ENCODE measurements around the gene GPR137. TPM values are rescaled to one million over a fixed set of nuclear protein-coding genes. Genes with fewer than 3 reads are reported as not detected.

Gene GPR137
- total and polyA plus RNA-seq, 8 donors, result 2.9 to 58.8 (median 20.0) TPM

DNA sequence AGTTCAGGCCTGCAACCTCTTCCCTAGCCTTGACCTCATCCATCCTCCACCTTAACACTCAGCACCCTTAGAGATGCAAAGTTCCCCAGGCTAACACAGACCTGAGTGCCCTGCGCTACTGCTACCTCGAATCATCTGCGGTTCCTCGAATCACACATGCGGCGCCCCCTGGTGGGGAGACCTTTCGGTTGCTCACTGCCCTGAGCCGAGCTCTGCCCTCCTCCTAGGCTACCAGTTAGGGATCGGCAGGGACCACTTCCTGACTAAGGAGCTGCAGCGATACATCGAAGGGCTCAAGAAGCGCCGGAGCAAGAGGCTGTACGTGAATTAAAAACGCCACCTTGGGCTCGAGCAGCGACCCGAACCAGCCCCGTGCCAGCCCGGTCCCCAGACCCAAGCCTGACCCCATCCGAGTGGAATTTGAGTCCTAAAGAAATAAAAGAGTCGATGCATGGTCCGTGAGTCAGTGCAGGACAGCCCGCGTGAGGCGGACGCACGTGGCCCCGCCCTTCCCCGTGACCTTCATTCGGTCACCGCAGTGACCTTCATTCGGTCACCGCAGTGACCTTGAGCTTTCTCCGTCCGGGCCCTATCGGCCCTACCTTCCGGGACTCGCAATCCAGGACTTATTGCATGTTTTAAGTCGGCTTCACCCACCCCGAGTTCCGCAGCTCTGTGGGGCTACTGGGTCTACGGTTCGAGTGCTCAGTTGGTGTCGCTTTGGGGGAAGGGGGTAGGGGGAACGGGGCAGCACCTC, 18.8 kb downstream of the GPR137 start:
- Histone ChIP-seq H3K4me3 (peak overlapping the region; percentile 64 to 82 (median 76)), H3K27ac (peak overlapping the region; percentile 95 to 97 (median 96)), H3K27me3 (peaks cover 3 to 42% (median 13%) of the 10 kb centered on the region in 3 donors), H3K4me1 (peaks cover 44 to 54% (median 51%) of the 10 kb centered on the region in 4 donors), H3K36me3 (peaks cover 0 to 14% (median 7%) of the 10 kb centered on the region in 4 donors), H3K9me3 (no peaks in the 10 kb centered on the region)
- intact Hi-C loops (cut with DNase I; ENCODE audit: low total_unique reads), result no loop called here
- TF ChIP-seq POLR2A (IDR thresholded peaks at IDR 0.05), result no peak
- TF ChIP-seq POLR2AphosphoS5 (IDR thresholded peaks at IDR 0.05), result peak in 1 of 3 donors; percentile 76
- peak in 6 of 7 experiments; percentile 28 to 96 (median 88) for TF ChIP-seq CTCF (IDR thresholded peaks at IDR 0.05)
- peak; percentile 96 to 97 for DNase-seq
- 0 to 1% (median 0%) methylated on average over 37 to 46 of the region's 46 CpGs for WGBS, 5 donors

DNA sequence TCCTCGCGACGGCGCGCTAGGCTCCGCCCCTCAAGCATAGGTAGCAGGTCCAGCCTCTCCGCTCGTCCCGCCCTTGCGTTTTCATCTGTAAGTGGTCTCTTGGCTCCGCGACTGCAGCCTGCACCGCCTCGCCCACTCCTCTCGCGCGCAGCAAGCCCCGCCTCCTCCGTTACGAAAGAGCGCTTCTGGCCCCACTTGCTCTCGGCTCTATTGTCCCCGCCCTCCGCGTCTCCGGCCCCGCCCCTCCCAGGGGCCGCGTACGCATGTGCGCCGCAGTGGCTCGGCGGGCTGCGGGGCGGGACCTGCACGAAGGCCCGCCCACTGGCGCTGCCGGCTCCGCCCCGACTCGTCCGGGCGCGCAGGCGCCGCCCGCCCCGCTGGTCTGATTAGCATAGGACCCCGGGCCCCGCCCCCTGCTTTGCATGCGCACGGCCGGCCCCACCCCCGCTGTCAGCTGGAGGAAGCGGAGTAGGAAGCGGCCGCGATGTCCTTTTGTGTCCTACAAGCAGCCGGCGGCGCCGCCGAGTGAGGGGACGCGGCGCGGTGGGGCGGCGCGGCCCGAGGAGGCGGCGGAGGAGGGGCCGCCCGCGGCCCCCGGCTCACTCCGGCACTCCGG, 19.5 kb downstream of the GPR137 start, which contains the start of gene ESRRA:
Gene ESRRA, plus strand, starts transcription at position 450 of the 616 bp plus-strand sequence. CDS start 1,656 bp downstream, outside the sequence.
- peaks cover 0 to 14% (median 7%) of the 10 kb centered on the region in 4 donors for H3K36me3 ChIP-seq
- DNase-seq, result peak; percentile 100
- H3K4me3 ChIP-seq, result peak within 1 kb of the TSS; percentile 64 to 82 (median 76)
- WGBS, 5 donors, result 0 to 1% (median 1%) methylated on average over 21 to 81 of the region's 81 CpGs
- peak within 1 kb of the TSS; percentile 95 to 97 (median 96) for H3K27ac ChIP-seq
- peaks cover 37 to 47% (median 44%) of the 10 kb centered on the region in 4 donors for H3K4me1 ChIP-seq
- H3K9me3 ChIP-seq, result no peaks in the 10 kb centered on the region
- TF ChIP-seq EP300 (IDR thresholded peaks at IDR 0.05), result no peak
- peak; percentile 41 to 87 (median 84) for TF ChIP-seq POLR2AphosphoS5 (IDR thresholded peaks at IDR 0.05)
- peaks cover 3 to 35% (median 6%) of the 10 kb centered on the region in 3 donors for H3K27me3 ChIP-seq
- intact Hi-C loops (cut with DNase I; ENCODE audit: low total_unique reads), result no loop called here

DNA sequence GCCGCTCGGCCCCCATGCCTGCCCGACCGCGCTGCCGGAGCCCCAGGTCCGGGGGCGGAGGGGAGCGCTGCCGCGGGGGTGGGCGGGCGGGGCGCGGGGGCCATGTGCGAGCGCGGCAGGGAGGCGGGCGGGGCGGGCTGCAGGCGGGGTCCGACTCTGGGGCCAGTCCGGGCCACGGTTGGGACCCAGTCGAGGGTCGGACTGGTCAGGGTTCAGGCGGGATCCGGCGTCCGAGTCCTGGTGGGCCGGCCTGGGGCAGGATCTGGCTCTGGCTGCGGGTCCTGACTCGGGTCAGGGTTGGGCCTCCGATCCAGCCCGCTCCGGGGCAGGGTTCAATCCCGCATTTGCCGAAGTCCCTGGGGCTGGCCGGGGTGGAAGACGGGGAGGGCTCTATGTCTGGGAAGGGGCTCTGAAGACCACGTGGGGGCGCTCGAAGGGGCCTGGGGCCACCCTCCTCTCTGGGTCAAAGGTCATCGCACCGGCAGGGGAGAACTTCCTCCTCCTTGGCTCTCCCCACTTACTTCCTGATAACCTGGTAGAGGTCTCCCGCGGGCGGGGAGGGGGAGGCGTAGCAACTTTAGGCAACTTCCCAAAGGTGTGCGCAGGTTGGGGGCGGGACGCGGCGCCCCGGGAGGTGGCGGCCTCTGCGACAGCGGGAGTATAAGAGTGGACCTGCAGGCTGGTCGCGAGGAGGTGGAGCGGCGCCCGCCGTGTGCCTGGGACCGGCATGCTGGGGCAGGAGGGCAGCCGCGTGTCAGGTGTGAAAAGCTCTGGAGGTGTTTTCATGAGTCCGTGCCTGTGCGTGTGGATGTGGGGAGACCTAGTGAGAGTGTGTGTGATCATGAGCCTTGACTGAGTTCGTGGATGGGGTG, 20.3 kb downstream of the GPR137 start:
- peak; percentile 86 to 89 for DNase-seq
- Histone ChIP-seq H3K27ac (peak overlapping the region; percentile 95 to 97 (median 96)), H3K4me1 (peaks cover 30 to 45% (median 39%) of the 10 kb centered on the region in 4 donors), H3K9me3 (no peaks in the 10 kb centered on the region), H3K4me3 (peak overlapping the region; percentile 64 to 82 (median 76)), H3K36me3 (peaks cover 0 to 14% (median 9%) of the 10 kb centered on the region in 4 donors), H3K27me3 (peaks cover 0 to 28% (median 0%) of the 10 kb centered on the region in 3 donors)
- WGBS, 5 donors, result 1 to 2% (median 1%) methylated on average over 26 to 71 of the region's 71 CpGs
- no peak for TF ChIP-seq EP300 (IDR thresholded peaks at IDR 0.05)
- TF ChIP-seq POLR2A (IDR thresholded peaks at IDR 0.05), result no peak
- TF ChIP-seq POLR2AphosphoS5 (IDR thresholded peaks at IDR 0.05), result peak in 2 of 3 donors; percentile 74 to 89
- TF ChIP-seq CTCF (IDR thresholded peaks at IDR 0.05), result peak in 1 of 7 experiments; percentile 22
- intact Hi-C loops (cut with DNase I; ENCODE audit: low total_unique reads), result no loop called here

DNA sequence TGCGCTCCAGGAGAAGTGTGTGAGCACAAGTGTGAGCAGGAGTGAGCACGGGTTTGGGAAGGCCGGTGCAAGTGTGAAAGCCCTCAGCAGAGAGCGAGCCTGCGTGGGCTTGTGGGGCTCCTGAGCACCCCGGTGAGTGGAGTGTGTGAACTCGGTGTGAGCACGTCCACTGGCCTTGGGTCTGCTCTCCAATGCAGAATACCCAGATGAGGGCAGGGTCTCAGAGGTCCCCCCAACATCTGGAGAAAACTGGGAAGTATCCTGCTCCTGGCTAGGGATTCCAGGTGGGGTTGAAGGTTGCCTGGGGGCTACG, 20.9 kb downstream of the GPR137 start:
- DNase-seq, result no peak
- TF ChIP-seq POLR2AphosphoS5 (IDR thresholded peaks at IDR 0.05) (no peak), CTCF (IDR thresholded peaks at IDR 0.05) (no peak), EP300 (IDR thresholded peaks at IDR 0.05) (no peak), POLR2A (IDR thresholded peaks at IDR 0.05) (no peak)
- peaks cover 0 to 14% (median 10%) of the 10 kb centered on the region in 4 donors for H3K36me3 ChIP-seq
- intact Hi-C loops (cut with DNase I; ENCODE audit: low total_unique reads), result no loop called here
- H3K27ac ChIP-seq, result peak overlapping the region; percentile 95 to 97 (median 96)
- 13 to 28% (median 18%) methylated on average over 8 to 9 of the region's 9 CpGs for WGBS, 5 donors
- no peaks in the 10 kb centered on the region for H3K9me3 ChIP-seq
- peaks cover 0 to 23% (median 0%) of the 10 kb centered on the region in 3 donors for H3K27me3 ChIP-seq
- H3K4me1 ChIP-seq, result peaks cover 24 to 42% (median 36%) of the 10 kb centered on the region in 4 donors
- peak overlapping the region; percentile 64 to 82 (median 76) for H3K4me3 ChIP-seq

All from stomach (tissue), 9 donors.